K562 (cell line): ENCODE data around the gene STARD13. TPM values are rescaled to one million over a fixed set of nuclear protein-coding genes. Genes with fewer than 3 reads are reported as not detected.

ENCODE experiments used
- ATAC-seq: fragments of 200-7000 bp; cut with Tn5 transposase; 3 replicates; pipeline ENCODE4 v1.9.1; 2020; ENCODE audit warnings: moderate library complexity
- BruUV-seq: library from RNA; stranded (reverse); fragments of 400-500 nt; replicated peaks from 2 replicates; lab custom pipeline; 2021; lab: Mats Ljungman, UMichigan
- CTCF ChIA-PET: fragments of 300-600 bp; formaldehyde crosslinking; extraction: SDS; loops from one replicate; lab custom pipeline; 2021; ENCODE audit warnings: low intra/inter-chr PET ratio; lab: Yijun Ruan, JAX
- POLR2A ChIA-PET: fragments of 300-600, 350-650 bp; sonication (Branson Sonifier 250); formaldehyde crosslinking; extraction: SDS; loops from one replicate; lab custom pipeline; 2021; ENCODE audit warnings: antibody characterized with exemption, inconsistent platforms; lab: Yijun Ruan, JAX
- DNase-seq, 4 experiments: peaks; one replicate each; pipeline versions ENCODE4 v3.0.0 to v3.0.0-alpha.2; 2011 to 2018; ENCODE audit warnings: low spot score in 3 of 4, mixed read lengths in 3 of 4; ENCODE audit errors: extremely low read depth in 1 of 4
- FAIRE-seq: peaks from 2 replicates; lab custom pipeline; 2011; peaks lifted over from hg19 to GRCh38; lab: Jason Lieb, UNC
- H2AFZ ChIP-seq: 2 replicates; pipeline ENCODE4 v1.6.0; 2011; ENCODE audit warnings: low read depth, low read length, control low read depth, inconsistent platforms
- H3K27ac ChIP-seq: fragments of 200-600 bp; 3 replicates; pipeline ENCODE4 v1.8.0; 2011; ENCODE audit warnings: low read depth, mild to moderate bottlenecking, control low read depth, inconsistent platforms, low read length, moderate library complexity, mixed read lengths; ENCODE audit errors: extremely low read depth
- H3K27me3 ChIP-seq, 2 experiments: fragments of 300-600 bp in 1 of 2; 2 replicates in 1 of 2; 3 replicates in 1 of 2; pipeline versions ENCODE4 v1.6.0 to v1.8.0; 2011; ENCODE audit warnings: inconsistent platforms in 2 of 2, low read length in 2 of 2, mild to moderate bottlenecking in 1 of 2, mixed read lengths in 1 of 2, moderate library complexity in 1 of 2; ENCODE audit not compliant: control insufficient read depth in 2 of 2, insufficient read depth in 2 of 2
- H3K36me3 ChIP-seq: fragments of 300-600 bp; 3 replicates; pipeline ENCODE4 v1.8.0; 2011; ENCODE audit warnings: mild to moderate bottlenecking, low read length, inconsistent platforms; ENCODE audit not compliant: control insufficient read depth, insufficient read depth
- H3K4me1 ChIP-seq, 2 experiments: fragments of 200-600 bp in 1 of 2; replicated peaks in 1 of 2; 2 replicates in 1 of 2; 3 replicates in 1 of 2; pipeline versions ENCODE4 v1.5.1 to v1.8.0; 2011; ENCODE audit warnings: inconsistent platforms in 2 of 2, low read length in 2 of 2, mild to moderate bottlenecking in 1 of 2, mixed read lengths in 1 of 2, moderate library complexity in 1 of 2; ENCODE audit not compliant: control insufficient read depth in 2 of 2, insufficient read depth in 2 of 2
- H3K4me2 ChIP-seq: 2 replicates; pipeline ENCODE4 v1.6.1; 2011; ENCODE audit warnings: low read length, control low read depth, inconsistent platforms, mixed read lengths; ENCODE audit not compliant: insufficient read depth
- H3K4me3 ChIP-seq: fragments of 200-600 bp; sonication (generic), shearing (Covaris generic); 2 replicates; pipeline ENCODE4 v1.5.1; 2016; ENCODE audit warnings: control low read depth, inconsistent platforms
- H3K79me2 ChIP-seq: fragments of 200-600 bp; 3 replicates; pipeline ENCODE4 v1.8.0; 2011; ENCODE audit warnings: low read length, inconsistent platforms; ENCODE audit not compliant: control insufficient read depth, insufficient read depth
- H3K9ac ChIP-seq, 2 experiments: 2 replicates each; pipeline versions ENCODE4 v1.6.0 to v1.6.1; 2011; ENCODE audit warnings: low read depth in 2 of 2, low read length in 2 of 2, control low read depth in 1 of 2, inconsistent platforms in 1 of 2, mild to moderate bottlenecking in 1 of 2, mixed read lengths in 1 of 2; ENCODE audit not compliant: insufficient read depth in 1 of 2
- H3K9me1 ChIP-seq: one replicate; pipeline ENCODE4 v1.6.0; 2011; ENCODE audit warnings: inconsistent platforms, mild to moderate bottlenecking, low read length, moderate library complexity; ENCODE audit not compliant: control insufficient read depth, insufficient read depth
- H3K9me3 ChIP-seq: replicated peaks from 2 replicates; pipeline ENCODE4 v1.5.1; 2011; ENCODE audit warnings: low read depth, low read length, inconsistent platforms; ENCODE audit not compliant: control insufficient read depth, insufficient read depth
- H4K20me1 ChIP-seq: replicated peaks from 2 replicates; pipeline ENCODE4 v1.6.1; 2011; ENCODE audit warnings: low read length, inconsistent platforms, mixed read lengths; ENCODE audit not compliant: control insufficient read depth, insufficient read depth
- BRCA1 ChIP-seq, 2 experiments: fragments of 450-650 bp in 1 of 2; sonication (generic) in 1 of 2; formaldehyde crosslinking in 1 of 2; IDR thresholded peaks; 2 replicates each; pipeline versions ENCODE4 v1.5.0 to v1.6.1; 2017 to 2020; ENCODE audit warnings: mild to moderate bottlenecking in 1 of 2, missing genetic modification reagents in 1 of 2
- BRD9 ChIP-seq: fragments of 450-650 bp; IDR thresholded peaks from 2 replicates; pipeline ENCODE4 v1.6.1; 2018; ENCODE audit warnings: low read depth; ENCODE audit not compliant: partially characterized antibody
- CAMTA2 ChIP-seq: fragments of 250-450 bp; sonication (Bioruptor Pico); conservative IDR thresholded peaks from 2 replicates; pipeline ENCODE4 v1.5.1; 2022
- HEY1 ChIP-seq: fragments of 250-450 bp; sonication (Bioruptor Pico); IDR thresholded peaks from 2 replicates; pipeline ENCODE4 v1.5.0; 2020; ENCODE audit warnings: mild to moderate bottlenecking, moderate library complexity, borderline replicate concordance
- MAZ ChIP-seq, 2 experiments: fragments of 450-650 bp in 1 of 2; sonication (generic) in 1 of 2; formaldehyde crosslinking; IDR thresholded peaks in 1 of 2; conservative IDR thresholded peaks in 1 of 2; 2 replicates each; pipeline versions ENCODE4 v1.4.0 to v1.5.0; 2020; ENCODE audit warnings: mild to moderate bottlenecking in 1 of 2, missing genetic modification reagents in 1 of 2
- NFE2L1 ChIP-seq: fragments of 450-650 bp; IDR thresholded peaks from 2 replicates; pipeline ENCODE4 v1.6.1; 2016; ENCODE audit warnings: missing genetic modification characterization, low read depth, mild to moderate bottlenecking, missing compliant biosample characterization, moderate library complexity, borderline replicate concordance
- PHB ChIP-seq: fragments of 250-450 bp; sonication (Bioruptor Pico); IDR thresholded peaks from 2 replicates; pipeline ENCODE4 v1.5.0; 2021
- SRSF7 ChIP-seq: fragments of 200-400 bp; formaldehyde crosslinking; optimal IDR thresholded peaks from 2 replicates; pipeline ENCODE3; 2017; ENCODE audit warnings: mild to moderate bottlenecking, low read depth, low read length
- SRSF9 ChIP-seq: fragments of 200-400 bp; formaldehyde crosslinking; IDR thresholded peaks from 2 replicates; pipeline ENCODE4 v1.6.1; 2017; ENCODE audit warnings: low read depth, low read length, borderline replicate concordance
- YY1 ChIP-seq, 3 experiments: IDR thresholded peaks; 2 replicates each; pipeline ENCODE4 v1.6.1; 2011; ENCODE audit warnings: low read length in 2 of 3, mild to moderate bottlenecking in 2 of 3, moderate library complexity in 2 of 3, borderline replicate concordance in 1 of 3, control low read depth in 1 of 3, low read depth in 1 of 3; ENCODE audit not compliant: insufficient read depth in 3 of 3, insufficient replicate concordance in 2 of 3, control insufficient read depth in 1 of 3, insufficient read length in 1 of 3; ENCODE audit errors: extremely low read depth in 1 of 3
- ZBTB40 ChIP-seq, 2 experiments: fragments of 450-650 bp in 1 of 2; sonication (generic) in 1 of 2; formaldehyde crosslinking in 1 of 2; IDR thresholded peaks; 2 replicates each; pipeline versions ENCODE4 v1.7.1 to v1.9.0; 2016 to 2022; ENCODE audit warnings: inconsistent platforms in 1 of 2, mild to moderate bottlenecking in 1 of 2, missing genetic modification reagents in 1 of 2
- WGBS: fragments of 100-300 bp; shearing (Covaris generic); methylation state at CpG from one replicate; pipeline ENCODE4 v1.1.6; 2016; ENCODE audit warnings: low coverage, mixed read lengths; ENCODE audit not compliant: insufficient coverage; ENCODE audit errors: missing lambda C conversion rate; 5-methylcytosine and 5-hydroxymethylcytosine counted together
- in situ Hi-C: fragments of 300-500 bp; cut with MboI; formaldehyde crosslinking; loops from 4 replicates; pipeline ENCODE4 v1.15.0; 2018; ENCODE audit warnings: inconsistent platforms, mixed read lengths
- intact Hi-C: fragments of 100-400 bp; cut with micrococcal nuclease; formaldehyde crosslinking; loops from 2 replicates; pipeline ENCODE4 v1.14.2; 2022
- polyA plus RNA-seq, 8 experiments: library from polyadenylated mRNA; depleted of rRNA in 4 of 8; stranded (reverse) in 5 of 8; unstranded in 3 of 8; fragments of >200 nt; fragmentation: Nextera tagmentation in 2 of 8; fragmentation: Illumina TruSeq in 1 of 8; extraction: Ambion mirVana in 2 of 8; extraction: Trizol in 1 of 8; gene quantifications; 2 replicates each; pipeline versions ENCODE4 v1.2.1 to v1.2.3, GENCODE V29; 2011 to 2014; ENCODE audit warnings: inconsistent platforms in 1 of 8, missing spikeins in 1 of 8
- total RNA-seq, 7 experiments: library from RNA; depleted of rRNA in 6 of 7; stranded (reverse); fragments of >200 nt in 6 of 7; fragmentation: Illumina TruSeq in 2 of 7; extraction: Trizol in 2 of 7; gene quantifications; 2 replicates each; pipeline versions ENCODE4 v1.2.1 to v1.2.3, GENCODE V29; 2011 to 2021; ENCODE audit warnings: low replicate concordance in 1 of 7

Gene STARD13
- total and polyA plus RNA-seq, 9 of the 15 experiments (the other 6 are each of a cell fraction or from before 2014, with no cell fraction given) = 0.11 TPM; not detected in 8

DNA sequence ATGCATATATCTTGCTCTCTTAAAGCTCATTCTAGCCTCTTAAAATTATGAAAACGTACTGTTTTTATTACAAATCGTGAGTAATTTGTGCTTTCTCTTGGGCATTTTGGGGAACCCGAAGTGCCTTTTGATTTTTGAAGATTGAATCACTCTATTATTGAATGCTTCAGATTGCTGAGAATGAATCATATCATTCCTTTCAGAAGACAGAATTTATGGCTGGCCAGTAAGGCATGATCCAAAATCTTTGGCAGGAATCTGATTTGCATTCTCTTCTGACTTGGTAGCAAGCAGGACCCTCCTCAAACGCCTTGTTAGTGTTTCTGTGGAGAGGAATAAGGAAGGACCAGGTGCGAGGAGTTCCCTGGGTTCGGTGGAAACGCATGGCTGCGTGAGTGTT, 49.5 kb downstream of the STARD13 start:
- H3K27ac ChIP-seq = no peak overlapping the region
- H3K9ac ChIP-seq = no peak overlapping the region
- no peaks in the 10 kb centered on the region for H3K9me3 ChIP-seq
- 0% methylated on average over 8 of the region's 8 CpGs for WGBS
- no TSS peak for BruUV-seq
- H3K36me3 ChIP-seq = no peaks in the 10 kb centered on the region
- DNase-seq (no peak), FAIRE-seq (no peak), ATAC-seq (no peak)
- H4K20me1 ChIP-seq = no peaks in the 10 kb centered on the region
- no peak overlapping the region for H2AFZ ChIP-seq
- H3K9me1 ChIP-seq = no peaks in the 10 kb centered on the region
- H3K27me3 ChIP-seq = no peaks in the 10 kb centered on the region
- intact Hi-C loops (no loop called here), in situ Hi-C loops (loop anchor here (25.0 kb wide), 1 partner anchor 476 kb away; no protein-coding TSS in a partner anchor)
- TF ChIP-seq BRCA1 (IDR thresholded peaks at IDR 0.05) = no peak
- no peak for TF ChIP-seq BRCA1 (CRISPR knock-in tag; IDR thresholded peaks at IDR 0.05)
- no peak for TF ChIP-seq ZBTB40 (IDR thresholded peaks at IDR 0.05)
- TF ChIP-seq ZBTB40 (CRISPR knock-in tag; IDR thresholded peaks at IDR 0.05) = no peak
- TF ChIP-seq CAMTA2 (CRISPR knock-in tag) = no peak
- TF ChIP-seq SRSF7 = no peak
- no peak for TF ChIP-seq BRD9
- no peak for TF ChIP-seq SRSF9
- no peak for TF ChIP-seq MAZ (CRISPR knock-in tag; conservative IDR thresholded peaks at IDR 0.05 in 1 of 2, IDR thresholded peaks at IDR 0.05 in 1 of 2)
- no peak for TF ChIP-seq YY1 (IDR thresholded peaks at IDR 0.05; ENCODE audit: borderline replicate concordance in 1 of 3, control insufficient read depth in 1 of 3, extremely low read depth in 1 of 3, insufficient read depth in 3 of 3, insufficient read length in 1 of 3, insufficient replicate concordance in 2 of 3, low read depth in 1 of 3, low read length in 2 of 3)
- no peak for TF ChIP-seq NFE2L1 (tag)
- no peak for TF ChIP-seq PHB (CRISPR knock-in tag)
- no peak for TF ChIP-seq HEY1
- H3K4me3 ChIP-seq = no peak overlapping the region
- ChIA-PET CTCF (no interaction called here), POLR2A (no interaction called here)
- H3K4me2 ChIP-seq = no peak overlapping the region
- H3K79me2 ChIP-seq = no peaks in the 10 kb centered on the region
- no peaks in the 10 kb centered on the region for H3K4me1 ChIP-seq
